Calu3 (cell line): Measurements from ENCODE around the gene USP13. TPM values are rescaled to one million over a fixed set of nuclear protein-coding genes. Genes with fewer than 3 reads are reported as not detected.
"Not testable (repeated sequence)": the region's sequence is repeated elsewhere in the genome, so short reads cannot be mapped to it uniquely, and the experiment has no call there.

Experiments
- BruUV-seq: library from RNA; stranded (reverse); fragments of 400-500 nt; replicated peaks from 2 replicates; lab custom pipeline; 2021; lab: Mats Ljungman, UMichigan
- CTCF ChIA-PET: fragments of 300-600 bp; sonication (Branson Sonifier 250); formaldehyde crosslinking; loops from one replicate; lab custom pipeline; 2022; ENCODE audit warnings: antibody characterized with exemption; lab: Charles Lee
- DNase-seq: peaks from one replicate; pipeline ENCODE4 v3.0.0; 2022
- H3K27ac Mint-ChIP-seq: one replicate; pipeline ENCODE4 v1.8.0; 2022; ENCODE audit warnings: mixed read lengths; ENCODE audit not compliant: unreplicated experiment
- H3K27me3 Mint-ChIP-seq: one replicate; pipeline ENCODE4 v1.8.0; 2022; ENCODE audit warnings: mixed read lengths; ENCODE audit not compliant: unreplicated experiment
- H3K36me3 Mint-ChIP-seq: one replicate; pipeline ENCODE4 v1.8.0; 2022; ENCODE audit warnings: mild to moderate bottlenecking, moderate library complexity, mixed read lengths; ENCODE audit not compliant: insufficient read depth, unreplicated experiment
- H3K4me1 Mint-ChIP-seq: one replicate; pipeline ENCODE4 v1.8.0; 2022; ENCODE audit warnings: mild to moderate bottlenecking, low read depth, mixed read lengths; ENCODE audit not compliant: unreplicated experiment
- H3K4me3 Mint-ChIP-seq: one replicate; pipeline ENCODE4 v1.8.0; 2022; ENCODE audit warnings: mild to moderate bottlenecking, low read depth, moderate library complexity, mixed read lengths; ENCODE audit not compliant: unreplicated experiment
- H3K9me3 Mint-ChIP-seq: one replicate; pipeline ENCODE4 v1.8.0; 2022; ENCODE audit warnings: low read depth, mixed read lengths; ENCODE audit not compliant: unreplicated experiment
- CTCF ChIP-seq: fragments of 200-600 bp; IDR thresholded peaks from one replicate; pipeline ENCODE4 v1.8.0; 2022; ENCODE audit warnings: antibody characterized with exemption; ENCODE audit not compliant: unreplicated experiment
- intact Hi-C: fragments of 100-400 bp; cut with micrococcal nuclease; formaldehyde crosslinking; loops from one replicate; pipeline ENCODE4 v1.10.0; 2022; ENCODE audit not compliant: unreplicated experiment
- total RNA-seq: library from RNA; stranded (reverse); gene quantifications from 2 replicates; pipeline ENCODE4 v1.2.3, GENCODE V29; 2022

The USP13 gene
- total RNA-seq, 1 experiment from 2014 or later, result 29.8 TPM

- no peaks in the 10 kb centered on the region for H3K36me3 Mint-ChIP-seq
- no peaks in the 10 kb centered on the region for H3K4me1 Mint-ChIP-seq
- CTCF ChIA-PET, result interaction anchor here (0.7 kb wide), 2 partner anchors 21 kb away, joined by 4 to 6 read pairs; no protein-coding TSS in a partner anchor
- H3K4me3 Mint-ChIP-seq, result no peak overlapping the region
- no TSS peak for BruUV-seq
- intact Hi-C loops, result no loop called here
- H3K27me3 Mint-ChIP-seq, result no peaks in the 10 kb centered on the region
- no peak for TF ChIP-seq CTCF
- H3K27ac Mint-ChIP-seq, result no peak overlapping the region
- DNase-seq, result no peak
- H3K9me3 Mint-ChIP-seq, result no peaks in the 10 kb centered on the region
Observed at GRCh38 chr3:179630753-179631451, 21.9 kb upstream of the USP13 start.

- BruUV-seq, result no TSS peak
- no peaks in the 10 kb centered on the region for H3K27me3 Mint-ChIP-seq
- no peak for TF ChIP-seq CTCF
- intact Hi-C loops, result no loop called here
- H3K4me3 Mint-ChIP-seq, result no peak overlapping the region
- H3K27ac Mint-ChIP-seq, result no peak overlapping the region
- CTCF ChIA-PET, result no interaction called here
- H3K36me3 Mint-ChIP-seq, result peaks cover 8% of the 10 kb centered on the region
- H3K9me3 Mint-ChIP-seq, result peaks cover 2% of the 10 kb centered on the region
- DNase-seq, result no peak
- H3K4me1 Mint-ChIP-seq, result peaks cover 20% of the 10 kb centered on the region
Observed at GRCh38 chr3:179640469-179640868, 12.4 kb upstream of the USP13 start.

DNA sequence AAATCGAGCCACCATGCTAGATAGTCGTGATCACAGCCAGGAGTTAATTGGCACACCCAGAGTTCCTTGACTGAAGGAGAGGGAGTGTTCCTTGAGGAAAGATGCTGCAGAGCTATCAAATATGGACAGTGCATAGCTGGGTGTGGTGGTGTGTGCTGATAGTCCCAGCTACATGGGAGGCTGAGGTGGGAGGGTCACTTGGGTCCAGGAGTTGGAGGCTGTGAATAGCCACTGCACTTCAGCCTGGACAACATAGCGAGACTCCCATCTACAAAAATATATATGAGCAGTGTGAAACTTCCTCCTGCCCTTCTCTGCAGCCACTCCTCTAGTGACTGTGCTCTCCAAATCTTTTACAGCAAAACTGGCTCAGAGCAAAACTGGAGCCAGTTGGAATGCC, 10.0 kb upstream of the USP13 start:
- BruUV-seq, result no TSS peak
- H3K4me3 Mint-ChIP-seq, result no peak overlapping the region
- H3K9me3 Mint-ChIP-seq, result peaks cover 2% of the 10 kb centered on the region
- peaks cover 20% of the 10 kb centered on the region for H3K4me1 Mint-ChIP-seq
- no peak overlapping the region for H3K27ac Mint-ChIP-seq
- no peak for TF ChIP-seq CTCF
- intact Hi-C loops, result no loop called here
- CTCF ChIA-PET, result interaction anchor here (2.2 kb wide), 1 partner anchor 9 kb away, joined by 6 read pairs; no protein-coding TSS in a partner anchor
- no peaks in the 10 kb centered on the region for H3K27me3 Mint-ChIP-seq
- peaks cover 8% of the 10 kb centered on the region for H3K36me3 Mint-ChIP-seq
- no peak for DNase-seq

DNA sequence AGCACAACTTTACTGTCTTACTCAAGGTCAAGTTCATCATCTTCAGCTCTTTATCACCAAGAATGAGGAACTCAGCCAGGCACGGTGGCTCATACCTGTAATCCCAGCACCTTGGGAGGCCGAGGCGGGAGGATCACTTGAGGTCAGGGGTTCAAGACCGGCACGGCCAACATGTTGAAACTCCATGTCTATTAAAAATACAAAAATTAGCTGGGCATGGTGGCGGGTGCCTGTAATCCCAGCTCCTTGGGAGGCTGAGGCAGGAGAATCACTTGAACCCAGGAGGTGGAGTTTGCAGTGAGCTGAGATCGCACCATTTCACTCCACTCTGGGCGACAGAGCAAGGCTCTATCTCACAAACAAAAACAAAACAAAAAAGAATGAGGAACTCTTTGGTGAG, 9.0 kb upstream of the USP13 start:
- CTCF ChIA-PET, result interaction anchor here (0.6 to 2.2 kb wide), 7 partner anchors 9 to 168 kb away, joined by 3 to 10 read pairs (median 5); partner anchors contain the start of genes MRPL47, NDUFB5 and USP13
- peak overlapping the region; percentile 57 for H3K27ac Mint-ChIP-seq
- H3K4me3 Mint-ChIP-seq, result peak overlapping the region; percentile 6
- intact Hi-C loops, result loop anchor here (2.0 kb wide), 1 partner anchor 39 kb away; the partner anchor contains the start of genes MRPL47 and NDUFB5
- not testable (repeated sequence) for DNase-seq, H3K36me3 Mint-ChIP-seq, H3K9me3 Mint-ChIP-seq, BruUV-seq, H3K27me3 Mint-ChIP-seq
- H3K4me1 Mint-ChIP-seq, result peaks cover 20% of the 10 kb centered on the region

- intact Hi-C loops, result no loop called here
- CTCF ChIA-PET, result no interaction called here
- Mint-ChIP-seq H3K4me1 (peaks cover 20% of the 10 kb centered on the region), H3K27me3 (no peaks in the 10 kb centered on the region), H3K4me3 (no peak overlapping the region), H3K36me3 (peaks cover 8% of the 10 kb centered on the region), H3K27ac (no peak overlapping the region), H3K9me3 (no peaks in the 10 kb centered on the region)
- TF ChIP-seq CTCF, result no peak
- no TSS peak for BruUV-seq
- no peak for DNase-seq
Observed at GRCh38 chr3:179646177-179646576, 6.7 kb upstream of the USP13 start.
